Measurements from ENCODE around the gene SLC25A43.

SLC25A43 gene

DNA sequence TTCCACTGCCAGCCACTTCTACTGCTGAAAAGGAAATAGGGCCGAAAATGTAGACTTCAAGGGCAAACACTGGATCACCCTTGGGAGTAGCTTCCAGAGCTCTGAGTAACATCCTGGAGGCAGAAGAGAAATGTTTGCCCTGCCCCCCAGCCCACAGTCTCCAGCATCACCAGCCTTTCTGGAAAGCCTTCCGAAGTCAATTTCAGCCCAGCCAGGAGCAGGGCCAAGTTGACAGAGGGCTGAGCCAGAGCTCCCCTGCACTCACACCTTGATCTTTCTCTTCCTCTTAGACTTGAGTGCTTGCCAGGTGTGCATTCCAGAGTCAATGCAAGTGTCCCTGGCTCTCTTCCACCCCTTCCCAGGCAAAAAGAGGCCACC is 104.3 kb downstream of the SLC25A43 start:
- H3K27ac Mint-ChIP-seq = no peak overlapping the region
- intact Hi-C loops (cut with micrococcal nuclease) = no loop called here

More for the DNA sequence above, 104.3 kb downstream of the SLC25A43 start:
- H3K36me3 Mint-ChIP-seq (ENCODE audit: low read depth) = no peaks in the 10 kb centered on the region
- no peak overlapping the region for H3K4me3 Mint-ChIP-seq
- no peaks in the 10 kb centered on the region for H3K27me3 Mint-ChIP-seq
- peaks cover 24% of the 10 kb centered on the region for H3K4me1 Mint-ChIP-seq (ENCODE audit: low read depth)
- H3K9me3 Mint-ChIP-seq = no peaks in the 10 kb centered on the region

Data from dendritic cell treated with granulocyte-macrophage colony-stimulating factor and Interleukin-4, amounts not matched to agents 40 ng/mL and 50 ng/mL, for 4 days (primary cell).